Right lobe of liver (tissue), 6 donors: ENCODE measurements around the gene BORCS8. TPM values are rescaled to one million over a fixed set of nuclear protein-coding genes. Genes with fewer than 3 reads are reported as not detected.

ENCODE experiments used
- ATAC-seq, 4 donors: fragments of 200-7000 bp; cut with Tn5 transposase; one replicate each; pipeline ENCODE4 v1.9.1; 2020; ENCODE audit warnings: mild to moderate bottlenecking in 4 of 4, moderate library complexity in 4 of 4
- DNase-seq, 3 donors: peaks; one replicate each; pipeline ENCODE4 v3.0.0-alpha.2; 2020
- H3K27ac ChIP-seq, 3 donors: fragments of 200-600 bp; one replicate each; pipeline ENCODE4 v1.8.0; 2022
- H3K27me3 ChIP-seq, 2 donors: fragments of 200-600 bp; one replicate each; pipeline ENCODE4 v1.8.0; 2022
- H3K36me3 ChIP-seq, 4 donors: fragments of 200-600 bp; sonication (generic) in 1 of 4; one replicate each; pipeline versions ENCODE4 v1.5.1 to v1.8.0; 2017 to 2022; ENCODE audit warnings: control low read depth in 1 of 4
- H3K4me1 ChIP-seq, 4 donors: fragments of 200-600 bp; sonication (generic) in 1 of 4; one replicate each; pipeline versions ENCODE4 v1.5.1 to v1.8.0; 2017 to 2022; ENCODE audit warnings: control low read depth in 1 of 4
- H3K4me3 ChIP-seq, 3 donors: fragments of 200-600 bp; one replicate each; pipeline ENCODE4 v1.8.0; 2022
- H3K9me3 ChIP-seq, 4 donors: fragments of 200-600 bp; sonication (generic) in 1 of 4; one replicate each; pipeline versions ENCODE4 v1.5.1 to v1.8.0; 2017 to 2022; ENCODE audit warnings: control low read depth in 1 of 4
- POLR2A ChIP-seq: fragments of 450-650 bp; IDR thresholded peaks from one replicate; pipeline ENCODE4 v1.6.1; 2017; ENCODE audit warnings: antibody characterized with exemption, mild to moderate bottlenecking
- WGBS: methylation state at CpG from one replicate; pipeline ENCODE4 v1.1.6; 2018; ENCODE audit warnings: low coverage, low lambda C conversion rate; ENCODE audit not compliant: insufficient coverage; ENCODE audit errors: missing lambda C conversion rate; 5-methylcytosine and 5-hydroxymethylcytosine counted together
- intact Hi-C, 2 donors: fragments of 100-400 bp; cut with DNase I; formaldehyde crosslinking; loops; one replicate each; pipeline versions ENCODE4 v1.11.2 to v1.14.1; 2022
- total RNA-seq, 6 experiments: library from RNA; depleted of rRNA in 2 of 6; stranded (reverse); fragments of >200 nt in 2 of 6; fragmentation: NEBNext Ultra II Directional in 3 of 6; extraction: Animal tissue kit (Norgen Biotek cat#: 25700) in 3 of 6; gene quantifications; one replicate each; pipeline versions ENCODE4 v1.1.0 to v1.2.4, GENCODE V29; 2016 to 2023
- TF ChIP-seq, protein P1 (sequence below), 4 donors: fragments of 200-600 bp in 3 of 4; fragments of 450-650 bp in 1 of 4; IDR thresholded peaks; one replicate each; pipeline versions ENCODE4 v1.5.1 to v1.8.0; 2016 to 2022; ENCODE audit warnings: antibody characterized with exemption in 4 of 4, mild to moderate bottlenecking in 2 of 4
- donor health status: DM: no; HTN: yes; CAD: no.
- donor health status: DM: no; HTN: no; CAD: no.
- donor health status: DM: no; HTN: no; CAD: no.
- donor health status: DM: no; HTN: yes; CAD: no.
- donor health status: DM: no; HTN: yes; CAD: no.

Gene BORCS8
- total RNA-seq, 6 experiments from 2014 or later = 6.0 to 12.2 (median 9.8) TPM

DNA sequence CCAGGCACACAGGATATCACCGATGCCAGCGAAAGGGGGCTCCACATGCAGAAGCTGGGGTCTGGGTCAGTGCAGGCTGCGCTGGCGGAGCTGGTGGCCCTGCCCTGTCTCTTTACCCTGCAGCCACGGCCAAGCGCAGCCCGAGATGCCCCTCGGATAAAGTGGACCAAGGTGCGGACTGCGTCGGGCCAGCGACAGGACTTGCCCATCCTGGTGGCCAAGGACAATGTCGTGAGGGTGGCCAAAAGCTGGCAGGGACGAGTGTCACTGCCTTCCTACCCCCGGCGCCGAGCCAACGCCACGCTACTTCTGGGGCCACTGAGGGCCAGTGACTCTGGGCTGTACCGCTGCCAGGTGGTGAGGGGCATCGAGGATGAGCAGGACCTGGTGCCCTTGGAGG, 27.0 kb upstream of the BORCS8 start:
- intact Hi-C loops = no loop called here
- peak in 1 of 4 donors; percentile 21 for ATAC-seq

DNA sequence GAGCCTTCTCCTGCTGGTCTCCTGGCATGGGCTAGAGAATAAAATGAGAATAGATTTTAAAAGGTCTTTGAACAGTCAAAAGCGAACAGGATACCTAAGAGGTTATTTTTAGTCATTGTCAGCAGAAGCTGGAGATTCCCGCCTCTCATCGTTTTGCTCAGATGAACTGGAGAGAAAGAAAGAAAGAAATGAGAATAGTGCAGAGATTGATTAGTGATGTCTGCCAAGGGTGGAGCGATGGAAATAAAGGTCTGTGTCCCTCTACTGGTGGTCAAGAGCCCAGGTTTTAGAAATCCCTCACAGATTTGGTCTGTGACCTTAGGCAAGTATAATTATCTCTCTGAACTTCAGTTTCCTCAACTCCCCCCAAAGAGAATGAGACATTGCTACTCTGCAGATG, 25.1 kb upstream of the BORCS8 start:
- H3K27me3 ChIP-seq = no peaks in the 10 kb centered on the region

More for the DNA sequence above, 27.0 kb upstream of the BORCS8 start:
- Histone ChIP-seq H3K36me3 (no peaks in the 10 kb centered on the region), H3K27ac (no peak overlapping the region), H3K4me1 (no peaks in the 10 kb centered on the region), H3K4me3 (no peak overlapping the region), H3K9me3 (no peaks in the 10 kb centered on the region), H3K27me3 (no peaks in the 10 kb centered on the region)
- no peak for DNase-seq
- TF ChIP-seq POLR2A = no peak
- TF ChIP-seq, protein P1, sequence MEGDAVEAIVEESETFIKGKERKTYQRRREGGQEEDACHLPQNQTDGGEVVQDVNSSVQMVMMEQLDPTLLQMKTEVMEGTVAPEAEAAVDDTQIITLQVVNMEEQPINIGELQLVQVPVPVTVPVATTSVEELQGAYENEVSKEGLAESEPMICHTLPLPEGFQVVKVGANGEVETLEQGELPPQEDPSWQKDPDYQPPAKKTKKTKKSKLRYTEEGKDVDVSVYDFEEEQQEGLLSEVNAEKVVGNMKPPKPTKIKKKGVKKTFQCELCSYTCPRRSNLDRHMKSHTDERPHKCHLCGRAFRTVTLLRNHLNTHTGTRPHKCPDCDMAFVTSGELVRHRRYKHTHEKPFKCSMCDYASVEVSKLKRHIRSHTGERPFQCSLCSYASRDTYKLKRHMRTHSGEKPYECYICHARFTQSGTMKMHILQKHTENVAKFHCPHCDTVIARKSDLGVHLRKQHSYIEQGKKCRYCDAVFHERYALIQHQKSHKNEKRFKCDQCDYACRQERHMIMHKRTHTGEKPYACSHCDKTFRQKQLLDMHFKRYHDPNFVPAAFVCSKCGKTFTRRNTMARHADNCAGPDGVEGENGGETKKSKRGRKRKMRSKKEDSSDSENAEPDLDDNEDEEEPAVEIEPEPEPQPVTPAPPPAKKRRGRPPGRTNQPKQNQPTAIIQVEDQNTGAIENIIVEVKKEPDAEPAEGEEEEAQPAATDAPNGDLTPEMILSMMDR (IDR thresholded peaks at IDR 0.05) = no peak
- WGBS = 89% methylated on average over 8 of the region's 21 CpGs

DNA sequence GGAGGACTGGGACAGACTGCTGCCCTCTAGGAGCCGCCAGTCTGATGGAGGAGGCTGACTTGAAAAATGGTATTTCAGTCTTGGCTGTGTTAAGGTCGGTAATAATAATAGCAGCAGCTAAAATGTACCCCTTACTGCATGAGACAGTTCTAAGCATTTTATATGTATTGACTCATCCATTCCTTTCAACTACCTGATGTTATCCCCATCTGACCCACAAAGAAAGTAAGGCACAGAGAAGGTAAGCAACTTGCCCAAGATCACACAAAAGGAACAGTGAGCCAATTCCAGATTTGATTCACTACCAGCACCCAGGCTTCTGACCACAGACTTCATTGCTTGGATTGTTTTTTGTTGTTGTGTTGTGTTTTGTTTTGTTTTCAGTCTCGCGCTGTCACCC, 23.8 kb upstream of the BORCS8 start:
- TF ChIP-seq POLR2A = no peak
- TF ChIP-seq, protein P1 (IDR thresholded peaks at IDR 0.05) = no peak
- H3K27ac ChIP-seq = no peak overlapping the region
- H3K27me3 ChIP-seq = no peaks in the 10 kb centered on the region
- DNase-seq (no peak), ATAC-seq (no peak)
- 59% methylated on average over 3 of the region's 4 CpGs for WGBS
- H3K4me3 ChIP-seq = no peak overlapping the region
- H3K36me3 ChIP-seq = no peaks in the 10 kb centered on the region
- intact Hi-C loops = no loop called here
- H3K9me3 ChIP-seq = no peaks in the 10 kb centered on the region
- no peaks in the 10 kb centered on the region for H3K4me1 ChIP-seq

More for the DNA sequence above, 25.1 kb upstream of the BORCS8 start:
- DNase-seq = no peak
- intact Hi-C loops = no loop called here
- WGBS = 47% methylated on average over 4 of the region's 4 CpGs
- Histone ChIP-seq H3K4me3 (no peak overlapping the region), H3K4me1 (no peaks in the 10 kb centered on the region), H3K9me3 (no peaks in the 10 kb centered on the region), H3K36me3 (no peaks in the 10 kb centered on the region), H3K27ac (no peak overlapping the region)
- peak in 1 of 4 donors; percentile 25 for ATAC-seq
- TF ChIP-seq POLR2A = no peak
- TF ChIP-seq, protein P1 (IDR thresholded peaks at IDR 0.05) = no peak

DNA sequence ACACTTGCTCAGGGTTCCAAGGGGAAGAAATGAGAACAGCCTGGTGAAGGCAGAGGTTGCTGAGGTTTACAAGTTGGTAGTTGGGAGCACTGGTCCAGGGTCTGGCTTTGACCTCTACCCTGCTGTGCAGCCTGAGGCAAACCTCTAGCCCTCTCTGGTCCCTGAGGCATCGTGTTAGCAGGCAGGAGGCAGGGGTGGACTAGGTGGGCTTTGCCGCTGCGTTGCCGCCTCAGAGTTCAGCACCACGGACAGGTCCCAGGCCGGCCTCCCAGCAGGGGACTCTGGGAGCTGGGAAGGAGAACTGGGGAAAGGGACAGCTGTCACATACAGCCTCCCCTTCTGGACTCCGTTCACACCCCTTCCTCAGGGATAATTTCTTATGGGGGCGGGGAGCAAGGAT, 22.9 kb upstream of the BORCS8 start:
- H3K36me3 ChIP-seq = no peaks in the 10 kb centered on the region
- ATAC-seq (peak; percentile 40 to 54 (median 41)), DNase-seq (no peak)
- intact Hi-C loops = no loop called here
- no peak overlapping the region for H3K4me3 ChIP-seq
- WGBS = 0% methylated on average over 2 of the region's 8 CpGs
- H3K4me1 ChIP-seq = no peaks in the 10 kb centered on the region
- H3K27me3 ChIP-seq = no peaks in the 10 kb centered on the region
- no peak overlapping the region for H3K27ac ChIP-seq
- no peaks in the 10 kb centered on the region for H3K9me3 ChIP-seq
- TF ChIP-seq, protein P1 (IDR thresholded peaks at IDR 0.05) = no peak
- no peak for TF ChIP-seq POLR2A

DNA sequence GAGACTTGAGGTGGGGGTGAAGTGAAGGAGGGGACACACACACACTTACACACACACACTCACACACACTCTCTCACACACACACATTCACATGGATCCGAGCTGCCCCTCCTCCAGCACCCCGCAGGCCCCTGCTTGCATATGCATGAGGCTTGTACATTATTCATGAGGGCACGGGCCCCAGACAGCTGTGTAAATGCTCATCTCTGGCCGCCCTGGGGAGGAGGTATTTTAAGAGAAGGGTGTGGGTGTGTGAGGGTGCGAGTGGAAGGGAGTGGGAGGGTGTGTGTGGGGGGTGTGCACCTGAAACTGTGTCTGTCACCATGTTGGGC, 22.2 kb upstream of the BORCS8 start:
- no peak for ATAC-seq
- intact Hi-C loops = no loop called here

More for the DNA sequence above, 22.2 kb upstream of the BORCS8 start:
- no peak for TF ChIP-seq POLR2A
- TF ChIP-seq, protein P1 (IDR thresholded peaks at IDR 0.05) = no peak
- DNase-seq = no peak
- WGBS = 5% methylated on average over 4 of the region's 5 CpGs
- Histone ChIP-seq H3K4me3 (no peak overlapping the region), H3K9me3 (no peaks in the 10 kb centered on the region), H3K27me3 (no peaks in the 10 kb centered on the region), H3K36me3 (no peaks in the 10 kb centered on the region), H3K27ac (no peak overlapping the region), H3K4me1 (no peaks in the 10 kb centered on the region)
